HepG2 (cell line): Measurements from ENCODE around the gene KRTAP19-1. TPM values are rescaled to one million over a fixed set of nuclear protein-coding genes. Genes with fewer than 3 reads are reported as not detected.

Experiments used
- ATAC-seq: fragments of 200-7000 bp; cut with Tn5 transposase; 3 replicates; pipeline ENCODE4 v1.9.1; 2020; ENCODE audit warnings: mild to moderate bottlenecking, moderate library complexity
- BruUV-seq: library from RNA; stranded (reverse); fragments of 400-500 nt; replicated peaks from 2 replicates; lab custom pipeline; 2021; lab: Mats Ljungman, UMichigan
- CTCF ChIA-PET: fragments of 300-600 bp; formaldehyde crosslinking; extraction: SDS; loops from one replicate; lab custom pipeline; 2021; ENCODE audit warnings: low total read pairs, inconsistent platforms, low intra/inter-chr PET ratio; lab: Yijun Ruan, JAX
- POLR2A ChIA-PET: fragments of 350-600 bp; sonication (Branson Sonifier 250); formaldehyde crosslinking; loops from one replicate; lab custom pipeline; 2020; ENCODE audit warnings: antibody characterized with exemption, inconsistent platforms; lab: Yijun Ruan, JAX
- DNase-seq: peaks from one replicate; pipeline ENCODE4 v3.0.0-alpha.2; 2015; ENCODE audit warnings: low spot score
- FAIRE-seq: peaks from 3 replicates; lab custom pipeline; 2011; peaks lifted over from hg19 to GRCh38; lab: Jason Lieb, UNC
- H2AFZ ChIP-seq: one replicate; pipeline ENCODE4 v1.6.1; 2011; ENCODE audit warnings: low read length, inconsistent platforms
- H3K27ac ChIP-seq: fragments of 300-600 bp; 3 replicates; pipeline ENCODE4 v1.8.0; 2011; ENCODE audit warnings: mixed run types, mild to moderate bottlenecking, mixed read lengths, low read length, inconsistent platforms; ENCODE audit not compliant: insufficient read depth; ENCODE audit errors: extremely low read length
- H3K27me3 ChIP-seq, 2 experiments: fragments of 200-600 bp in 1 of 2; 2 replicates in 1 of 2; 3 replicates in 1 of 2; pipeline versions ENCODE4 v1.6.0 to v1.8.0; 2011; ENCODE audit warnings: low read length in 2 of 2, mild to moderate bottlenecking in 2 of 2, moderate library complexity in 2 of 2, inconsistent platforms in 1 of 2; ENCODE audit not compliant: insufficient read depth in 2 of 2, control insufficient read depth in 1 of 2
- H3K36me3 ChIP-seq, 2 experiments: fragments of 200-600 bp in 1 of 2; replicated peaks in 1 of 2; 2 replicates in 1 of 2; 3 replicates in 1 of 2; pipeline versions ENCODE4 v1.5.1 to v1.8.0; 2011; ENCODE audit warnings: low read length in 2 of 2, inconsistent platforms in 1 of 2; ENCODE audit not compliant: insufficient read depth in 2 of 2, control insufficient read depth in 1 of 2
- H3K4me1 ChIP-seq: 2 replicates; pipeline ENCODE4 v1.5.1; 2012; ENCODE audit warnings: low read length, inconsistent platforms; ENCODE audit not compliant: insufficient read depth
- H3K4me2 ChIP-seq: 2 replicates; pipeline ENCODE4 v1.6.0; 2011; ENCODE audit warnings: low read depth, low read length, inconsistent platforms
- H3K4me3 ChIP-seq, 3 experiments: fragments of 200-600 bp in 1 of 3; sonication (generic), shearing (Covaris generic) in 1 of 3; replicated peaks in 1 of 3; 2 replicates each; pipeline ENCODE4 v1.5.1; 2011 to 2016; ENCODE audit warnings: low read length in 3 of 3, inconsistent platforms in 2 of 3, low read depth in 2 of 3, mild to moderate bottlenecking in 2 of 3, control low read depth in 1 of 3, mixed read lengths in 1 of 3; ENCODE audit not compliant: insufficient read depth in 1 of 3
- H3K79me2 ChIP-seq: one replicate; pipeline ENCODE4 v1.6.1; 2011; ENCODE audit warnings: low read length, inconsistent platforms; ENCODE audit not compliant: insufficient read depth
- H3K9ac ChIP-seq: 2 replicates; pipeline ENCODE4 v1.6.0; 2011; ENCODE audit warnings: mild to moderate bottlenecking, low read depth, low read length, inconsistent platforms; ENCODE audit not compliant: insufficient read depth
- H3K9me3 ChIP-seq: 2 replicates; pipeline ENCODE4 v1.5.1; 2012; ENCODE audit warnings: mild to moderate bottlenecking, low read length
- H4K20me1 ChIP-seq: 2 replicates; pipeline ENCODE4 v1.6.0; 2011; ENCODE audit warnings: inconsistent platforms, mild to moderate bottlenecking, low read length, moderate library complexity; ENCODE audit not compliant: insufficient read depth
- AGO1 ChIP-seq: fragments of 200-400 bp; formaldehyde crosslinking; IDR thresholded peaks from 2 replicates; pipeline ENCODE4 v1.6.1; 2017; ENCODE audit warnings: mild to moderate bottlenecking, low read depth, low read length, moderate library complexity; ENCODE audit not compliant: poor library complexity, severe bottlenecking
- CEBPB ChIP-seq: IDR thresholded peaks from 2 replicates; pipeline ENCODE4 v1.6.1; 2011; ENCODE audit warnings: low read depth, low read length, improper control_type of control experiment, borderline replicate concordance
- CREB1 ChIP-seq, 2 experiments: fragments of 450-650 bp in 1 of 2; IDR thresholded peaks; 2 replicates each; pipeline ENCODE4 v1.6.1; 2016 to 2017; ENCODE audit warnings: control low read depth in 1 of 2, mild to moderate bottlenecking in 1 of 2, missing compliant biosample characterization in 1 of 2, missing genetic modification characterization in 1 of 2
- FOXC1 ChIP-seq: sonication (generic); formaldehyde crosslinking; IDR thresholded peaks from 2 replicates; pipeline ENCODE4 v1.8.0; 2022; ENCODE audit warnings: mild to moderate bottlenecking, missing genetic modification reagents, borderline replicate concordance
- FOXO1 ChIP-seq: sonication (generic); formaldehyde crosslinking; IDR thresholded peaks from 2 replicates; pipeline ENCODE4 v1.4.0; 2020; ENCODE audit warnings: missing genetic modification reagents
- RFX1 ChIP-seq: fragments of 450-650 bp; IDR thresholded peaks from 2 replicates; pipeline ENCODE4 v1.6.1; 2017
- RXRA ChIP-seq: sonication (generic); formaldehyde crosslinking; IDR thresholded peaks from 2 replicates; pipeline ENCODE4 v1.5.1; 2020; ENCODE audit warnings: missing genetic modification reagents
- SMAD1 ChIP-seq: sonication (generic); formaldehyde crosslinking; IDR thresholded peaks from 2 replicates; pipeline ENCODE4 v1.4.0; 2020; ENCODE audit warnings: missing genetic modification reagents, low read depth, mild to moderate bottlenecking, borderline replicate concordance
- SMARCC2 ChIP-seq: fragments of 450-650 bp; IDR thresholded peaks from 2 replicates; pipeline ENCODE4 v1.6.1; 2017; ENCODE audit warnings: antibody characterized with exemption, mild to moderate bottlenecking
- SOX5 ChIP-seq: IDR thresholded peaks from 2 replicates; pipeline ENCODE4 v1.6.1; 2016; ENCODE audit warnings: borderline replicate concordance
- ZFP41 ChIP-seq: sonication (generic); formaldehyde crosslinking; IDR thresholded peaks from 2 replicates; pipeline ENCODE4 v1.4.0; 2020; ENCODE audit warnings: mild to moderate bottlenecking, missing genetic modification reagents, borderline replicate concordance
- ZNF331 ChIP-seq: sonication (generic); formaldehyde crosslinking; IDR thresholded peaks from 2 replicates; pipeline ENCODE4 v1.4.0; 2020; ENCODE audit warnings: missing genetic modification reagents
- WGBS: methylation state at CpG from one replicate; pipeline ENCODE4 v1.1.6; 2017; ENCODE audit warnings: low lambda C conversion rate; 5-methylcytosine and 5-hydroxymethylcytosine counted together
- in situ Hi-C: cut with HindIII; loops from 2 replicates; pipeline ENCODE4 v1.10.0; 2017; ENCODE audit warnings: low pct_unique_long_range_greater_than_20kb; ENCODE audit not compliant: extremely low pct_ligation_motif_present
- intact Hi-C: fragments of 100-400 bp; cut with micrococcal nuclease; formaldehyde crosslinking; loops from one replicate; pipeline ENCODE4 v1.10.0; 2022; ENCODE audit not compliant: unreplicated experiment
- polyA plus RNA-seq, 8 experiments: library from polyadenylated mRNA; depleted of rRNA in 3 of 8; stranded (reverse) in 7 of 8; unstranded in 1 of 8; fragments of >200 nt; fragmentation: Illumina TruSeq in 4 of 8; extraction: Trizol in 4 of 8; gene quantifications; 2 replicates each; pipeline versions ENCODE4 v1.2.1 to v1.2.3, GENCODE V29; 2011 to 2016; ENCODE audit warnings: low read depth in 4 of 8, missing spikeins in 1 of 8, mixed read lengths in 1 of 8; ENCODE audit not compliant: insufficient read depth in 1 of 8
- total RNA-seq, 5 experiments: library from RNA; depleted of rRNA; stranded (reverse); fragments of >200 nt; fragmentation: Illumina TruSeq; extraction: Trizol; gene quantifications; 2 replicates each; pipeline ENCODE4 v1.2.3, GENCODE V29; 2016; ENCODE audit warnings: low read depth in 1 of 5
- TF ChIP-seq, protein P1 (sequence below): sonication (generic); formaldehyde crosslinking; IDR thresholded peaks from 2 replicates; pipeline ENCODE4 v1.4.0; 2020; ENCODE audit warnings: missing genetic modification reagents
- TF ChIP-seq, protein P2 (sequence below): sonication (generic); formaldehyde crosslinking; IDR thresholded peaks from 2 replicates; pipeline ENCODE4 v1.4.0; 2020; ENCODE audit warnings: missing genetic modification reagents, borderline replicate concordance
- TF ChIP-seq, protein P3 (sequence below): sonication (generic); formaldehyde crosslinking; IDR thresholded peaks from 2 replicates; pipeline ENCODE4 v1.5.0; 2020; ENCODE audit warnings: mild to moderate bottlenecking, missing genetic modification reagents, moderate library complexity

KRTAP19-1 gene
- total and polyA plus RNA-seq, 2 of the 13 experiments (the other 11 are each of a cell fraction or from before 2014, with no cell fraction given): not detected

DNA sequence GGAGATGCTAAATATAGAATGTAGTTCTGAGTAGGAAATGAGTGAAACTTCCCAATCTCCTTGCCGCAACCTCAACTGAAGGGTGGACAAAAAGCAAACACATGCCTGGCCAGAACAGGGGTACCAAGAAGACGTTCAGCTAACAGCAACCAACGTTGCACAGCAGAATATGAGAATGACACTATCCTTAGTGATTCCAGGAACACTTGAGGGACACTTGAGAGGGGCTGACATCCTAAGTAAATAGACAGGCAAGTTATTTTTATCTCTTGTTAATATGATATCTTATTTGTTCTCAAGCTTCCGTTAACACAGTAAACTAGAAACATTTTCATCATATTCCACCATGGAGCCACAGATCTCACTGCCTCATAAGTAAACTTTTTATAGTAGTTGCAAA lies 908 bp downstream of the KRTAP19-1 start:
- CTCF ChIA-PET: no interaction called here
- in situ Hi-C loops (no loop called here), intact Hi-C loops (no loop called here)
- Histone ChIP-seq H2AFZ (no peak overlapping the region), H4K20me1 (no peaks in the 10 kb centered on the region), H3K27ac (no peak overlapping the region), H3K9me3 (peaks cover 80% of the 10 kb centered on the region), H3K4me3 (no peak overlapping the region), H3K79me2 (no peaks in the 10 kb centered on the region), H3K4me2 (no peak overlapping the region), H3K36me3 (no peaks in the 10 kb centered on the region), H3K9ac (no peak overlapping the region), H3K4me1 (no peaks in the 10 kb centered on the region), H3K27me3 (no peaks in the 10 kb centered on the region)
- BruUV-seq: no TSS peak
- POLR2A ChIA-PET: no interaction called here
- no peak for ATAC-seq
- no peak for FAIRE-seq
- no peak for DNase-seq
- 22% methylated on average over 4 of the region's 4 CpGs for WGBS
- TF ChIP-seq SOX5 (CRISPR knock-in tag): no peak
- TF ChIP-seq RXRA (CRISPR knock-in tag): no peak
- no peak for TF ChIP-seq CREB1 (IDR thresholded peaks at IDR 0.05)
- TF ChIP-seq CREB1 (CRISPR knock-in tag; IDR thresholded peaks at IDR 0.05): no peak
- TF ChIP-seq AGO1: no peak
- no peak for TF ChIP-seq FOXO1 (CRISPR knock-in tag)
- no peak for TF ChIP-seq CEBPB
- TF ChIP-seq, protein P1, sequence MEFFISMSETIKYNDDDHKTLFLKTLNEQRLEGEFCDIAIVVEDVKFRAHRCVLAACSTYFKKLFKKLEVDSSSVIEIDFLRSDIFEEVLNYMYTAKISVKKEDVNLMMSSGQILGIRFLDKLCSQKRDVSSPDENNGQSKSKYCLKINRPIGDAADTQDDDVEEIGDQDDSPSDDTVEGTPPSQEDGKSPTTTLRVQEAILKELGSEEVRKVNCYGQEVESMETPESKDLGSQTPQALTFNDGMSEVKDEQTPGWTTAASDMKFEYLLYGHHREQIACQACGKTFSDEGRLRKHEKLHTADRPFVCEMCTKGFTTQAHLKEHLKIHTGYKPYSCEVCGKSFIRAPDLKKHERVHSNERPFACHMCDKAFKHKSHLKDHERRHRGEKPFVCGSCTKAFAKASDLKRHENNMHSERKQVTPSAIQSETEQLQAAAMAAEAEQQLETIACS (CRISPR knock-in tag): no peak
- TF ChIP-seq ZNF331 (CRISPR knock-in tag): no peak
- TF ChIP-seq, protein P2, sequence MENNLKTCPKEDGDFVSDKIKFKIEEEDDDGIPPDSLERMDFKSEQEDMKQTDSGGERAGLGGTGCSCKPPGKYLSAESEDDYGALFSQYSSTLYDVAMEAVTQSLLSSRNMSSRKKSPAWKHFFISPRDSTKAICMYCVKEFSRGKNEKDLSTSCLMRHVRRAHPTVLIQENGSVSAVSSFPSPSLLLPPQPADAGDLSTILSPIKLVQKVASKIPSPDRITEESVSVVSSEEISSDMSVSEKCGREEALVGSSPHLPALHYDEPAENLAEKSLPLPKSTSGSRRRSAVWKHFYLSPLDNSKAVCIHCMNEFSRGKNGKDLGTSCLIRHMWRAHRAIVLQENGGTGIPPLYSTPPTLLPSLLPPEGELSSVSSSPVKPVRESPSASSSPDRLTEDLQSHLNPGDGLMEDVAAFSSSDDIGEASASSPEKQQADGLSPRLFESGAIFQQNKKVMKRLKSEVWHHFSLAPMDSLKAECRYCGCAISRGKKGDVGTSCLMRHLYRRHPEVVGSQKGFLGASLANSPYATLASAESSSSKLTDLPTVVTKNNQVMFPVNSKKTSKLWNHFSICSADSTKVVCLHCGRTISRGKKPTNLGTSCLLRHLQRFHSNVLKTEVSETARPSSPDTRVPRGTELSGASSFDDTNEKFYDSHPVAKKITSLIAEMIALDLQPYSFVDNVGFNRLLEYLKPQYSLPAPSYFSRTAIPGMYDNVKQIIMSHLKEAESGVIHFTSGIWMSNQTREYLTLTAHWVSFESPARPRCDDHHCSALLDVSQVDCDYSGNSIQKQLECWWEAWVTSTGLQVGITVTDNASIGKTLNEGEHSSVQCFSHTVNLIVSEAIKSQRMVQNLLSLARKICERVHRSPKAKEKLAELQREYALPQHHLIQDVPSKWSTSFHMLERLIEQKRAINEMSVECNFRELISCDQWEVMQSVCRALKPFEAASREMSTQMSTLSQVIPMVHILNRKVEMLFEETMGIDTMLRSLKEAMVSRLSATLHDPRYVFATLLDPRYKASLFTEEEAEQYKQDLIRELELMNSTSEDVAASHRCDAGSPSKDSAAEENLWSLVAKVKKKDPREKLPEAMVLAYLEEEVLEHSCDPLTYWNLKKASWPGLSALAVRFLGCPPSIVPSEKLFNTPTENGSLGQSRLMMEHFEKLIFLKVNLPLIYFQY (CRISPR knock-in tag): no peak
- TF ChIP-seq FOXC1 (CRISPR knock-in tag): no peak
- TF ChIP-seq RFX1: no peak
- no peak for TF ChIP-seq SMARCC2
- TF ChIP-seq ZFP41: no peak
- TF ChIP-seq, protein P3, sequence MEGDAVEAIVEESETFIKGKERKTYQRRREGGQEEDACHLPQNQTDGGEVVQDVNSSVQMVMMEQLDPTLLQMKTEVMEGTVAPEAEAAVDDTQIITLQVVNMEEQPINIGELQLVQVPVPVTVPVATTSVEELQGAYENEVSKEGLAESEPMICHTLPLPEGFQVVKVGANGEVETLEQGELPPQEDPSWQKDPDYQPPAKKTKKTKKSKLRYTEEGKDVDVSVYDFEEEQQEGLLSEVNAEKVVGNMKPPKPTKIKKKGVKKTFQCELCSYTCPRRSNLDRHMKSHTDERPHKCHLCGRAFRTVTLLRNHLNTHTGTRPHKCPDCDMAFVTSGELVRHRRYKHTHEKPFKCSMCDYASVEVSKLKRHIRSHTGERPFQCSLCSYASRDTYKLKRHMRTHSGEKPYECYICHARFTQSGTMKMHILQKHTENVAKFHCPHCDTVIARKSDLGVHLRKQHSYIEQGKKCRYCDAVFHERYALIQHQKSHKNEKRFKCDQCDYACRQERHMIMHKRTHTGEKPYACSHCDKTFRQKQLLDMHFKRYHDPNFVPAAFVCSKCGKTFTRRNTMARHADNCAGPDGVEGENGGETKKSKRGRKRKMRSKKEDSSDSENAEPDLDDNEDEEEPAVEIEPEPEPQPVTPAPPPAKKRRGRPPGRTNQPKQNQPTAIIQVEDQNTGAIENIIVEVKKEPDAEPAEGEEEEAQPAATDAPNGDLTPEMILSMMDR: no peak
- TF ChIP-seq SMAD1: no peak
